Spinal cord (tissue), 10 donors: Measurements from ENCODE around the gene PKN2. TPM values are rescaled to one million over a fixed set of nuclear protein-coding genes. Genes with fewer than 3 reads are reported as not detected.
A peak's percentile ranks its signal among the peaks of the same experiment; 100 is the strongest.
"Not testable (repeated sequence)": the region's sequence is repeated elsewhere in the genome, so short reads cannot be mapped to it uniquely, and the experiment has no call there.

Source experiments
- DNase-seq, 6 donors: peaks; one replicate each; pipeline versions ENCODE4 v3.0.0 to v3.0.0-alpha.2; 2013 to 2015; ENCODE audit warnings: low spot score in 6 of 6, low read depth in 4 of 6
- H3K27ac ChIP-seq: one replicate; pipeline ENCODE4 v1.5.1; 2013; ENCODE audit warnings: low read depth, low read length, control low read depth
- H3K27me3 ChIP-seq: one replicate; pipeline ENCODE4 v1.6.1; 2013; ENCODE audit warnings: low read length; ENCODE audit not compliant: control insufficient read depth, insufficient read depth
- H3K36me3 ChIP-seq: one replicate; pipeline ENCODE4 v1.6.1; 2013; ENCODE audit warnings: low read length; ENCODE audit not compliant: control insufficient read depth, insufficient read depth
- H3K4me1 ChIP-seq: one replicate; pipeline ENCODE4 v1.6.1; 2013; ENCODE audit warnings: low read length; ENCODE audit not compliant: control insufficient read depth, insufficient read depth
- H3K4me3 ChIP-seq: one replicate; pipeline ENCODE4 v1.5.1; 2013; ENCODE audit warnings: low read depth, low read length, control low read depth
- H3K9me3 ChIP-seq: one replicate; pipeline ENCODE4 v1.6.1; 2013; ENCODE audit warnings: low read length; ENCODE audit not compliant: control insufficient read depth, insufficient read depth
- whole genome bisulfite sequencing: methylation state at CpG from one replicate; pipeline ENCODE4 v1.1.5; 2013; ENCODE audit warnings: missing lambda C conversion rate; ENCODE audit not compliant: insufficient coverage; 5-methylcytosine and 5-hydroxymethylcytosine counted together
- polyA plus RNA-seq, 2 donors: library from polyadenylated mRNA; unstranded; fragments of 120-200 nt; gene quantifications; one replicate each; pipeline ENCODE4 v1.2.1, GENCODE V29; 2013; ENCODE audit not compliant: insufficient read length in 2 of 2
- total RNA-seq, 2 donors: library from RNA; depleted of rRNA in 1 of 2; stranded (reverse); fragments of 120-200 nt in 1 of 2; fragments of >200 nt in 1 of 2; gene quantifications; one replicate each; pipeline versions ENCODE4 v1.2.3 to v1.2.4, GENCODE V29; 2013 to 2014
- donor health status: healthy.

Gene PKN2
- total and polyA plus RNA-seq, 4 donors = 31.8 to 54.8 (median 39.7) TPM

- peak in 2 of 6 donors; percentile 11 to 21 for DNase-seq
- Histone ChIP-seq H3K4me1 (no peaks in the 10 kb centered on the region), H3K27me3 (no peaks in the 10 kb centered on the region), H3K4me3 (no peak overlapping the region), H3K9me3 (no peaks in the 10 kb centered on the region), H3K27ac (no peak overlapping the region), H3K36me3 (peaks cover 5% of the 10 kb centered on the region)
- 84% methylated on average over 3 of the region's 5 CpGs for WGBS
Observed at GRCh38 chr1:88800382-88801051, 116.4 kb downstream of the PKN2 start.

GRCh38 chr1:88801575-88802208 is 117.6 kb downstream of the PKN2 start:
- Histone ChIP-seq H3K4me1 (no peaks in the 10 kb centered on the region), H3K9me3 (no peaks in the 10 kb centered on the region), H3K27me3 (no peaks in the 10 kb centered on the region), H3K4me3 (no peak overlapping the region), H3K36me3 (peaks cover 13% of the 10 kb centered on the region), H3K27ac (no peak overlapping the region)
- 99% methylated on average over 7 of the region's 9 CpGs for WGBS
- no peak for DNase-seq

- Histone ChIP-seq H3K9me3 (no peaks in the 10 kb centered on the region), H3K27ac (no peak overlapping the region), H3K27me3 (no peaks in the 10 kb centered on the region), H3K4me3 (no peak overlapping the region), H3K36me3 (peaks cover 13% of the 10 kb centered on the region), H3K4me1 (no peaks in the 10 kb centered on the region)
- 87% methylated on average over 3 of the region's 7 CpGs for WGBS
- DNase-seq = no peak
Observed at GRCh38 chr1:88802404-88802803, 118.3 kb downstream of the PKN2 start.

- no CpG with 5 or more reads among the region's 2 CpGs for WGBS
- DNase-seq = no peak
- H3K27ac ChIP-seq = no peak overlapping the region
- H3K4me1 ChIP-seq = no peaks in the 10 kb centered on the region
- no peak overlapping the region for H3K4me3 ChIP-seq
- H3K9me3 ChIP-seq = no peaks in the 10 kb centered on the region
- H3K36me3 ChIP-seq = peaks cover 13% of the 10 kb centered on the region
- H3K27me3 ChIP-seq = no peaks in the 10 kb centered on the region
Observed at GRCh38 chr1:88802950-88803349, 118.9 kb downstream of the PKN2 start.

- Histone ChIP-seq H3K4me3 (no peak overlapping the region), H3K4me1 (no peaks in the 10 kb centered on the region), H3K36me3 (peaks cover 13% of the 10 kb centered on the region), H3K9me3 (no peaks in the 10 kb centered on the region), H3K27ac (no peak overlapping the region), H3K27me3 (no peaks in the 10 kb centered on the region)
- DNase-seq = no peak
- WGBS = no CpG with 5 or more reads among the region's 5 CpGs
Observed at GRCh38 chr1:88803444-88803843, 119.4 kb downstream of the PKN2 start.

- Histone ChIP-seq H3K9me3 (no peaks in the 10 kb centered on the region), H3K4me3 (no peak overlapping the region), H3K36me3 (peaks cover 4% of the 10 kb centered on the region)
Observed at GRCh38 chr1:88812366-88812765, 128.3 kb downstream of the PKN2 start.

GRCh38 chr1:88813471-88813870 is 129.4 kb downstream of the PKN2 start:
- no CpG with 5 or more reads among the region's 1 CpG for WGBS

More at GRCh38 chr1:88812366-88812765, 128.3 kb downstream of the PKN2 start:
- Histone ChIP-seq H3K27me3 (no peaks in the 10 kb centered on the region), H3K27ac (no peak overlapping the region), H3K4me1 (no peaks in the 10 kb centered on the region)
- no peak for DNase-seq

GRCh38 chr1:88819642-88820041 is 135.6 kb downstream of the PKN2 start:
- H3K4me1 ChIP-seq, H3K27ac ChIP-seq, DNase-seq, H3K27me3 ChIP-seq, H3K4me3 ChIP-seq, H3K9me3 ChIP-seq: not testable (repeated sequence)
- H3K36me3 ChIP-seq = peaks cover 11% of the 10 kb centered on the region
- WGBS = no CpG with 5 or more reads among the region's 3 CpGs

More at GRCh38 chr1:88813471-88813870, 129.4 kb downstream of the PKN2 start:
- no peaks in the 10 kb centered on the region for H3K27me3 ChIP-seq
- H3K27ac ChIP-seq = no peak overlapping the region
- H3K4me1 ChIP-seq = no peaks in the 10 kb centered on the region
- peaks cover 6% of the 10 kb centered on the region for H3K36me3 ChIP-seq
- DNase-seq = no peak
- H3K9me3 ChIP-seq = no peaks in the 10 kb centered on the region
- no peak overlapping the region for H3K4me3 ChIP-seq

GRCh38 chr1:88825721-88826120 is 141.6 kb downstream of the PKN2 start:
- Histone ChIP-seq H3K27ac (no peak overlapping the region), H3K27me3 (no peaks in the 10 kb centered on the region), H3K4me1 (no peaks in the 10 kb centered on the region), H3K9me3 (no peaks in the 10 kb centered on the region), H3K36me3 (peaks cover 11% of the 10 kb centered on the region), H3K4me3 (no peak overlapping the region)
- 89% methylated on average over 2 of the region's 2 CpGs for WGBS
- no peak for DNase-seq

- peaks cover 4% of the 10 kb centered on the region for H3K36me3 ChIP-seq
- no peak overlapping the region for H3K4me3 ChIP-seq
- no CpG with 5 or more reads among the region's 1 CpG for WGBS
- no peaks in the 10 kb centered on the region for H3K9me3 ChIP-seq
- no peak overlapping the region for H3K27ac ChIP-seq
- H3K4me1 ChIP-seq = peaks cover 2% of the 10 kb centered on the region
- no peaks in the 10 kb centered on the region for H3K27me3 ChIP-seq
- peak in 2 of 6 donors; percentile 10 to 38 for DNase-seq
Observed at GRCh38 chr1:88847643-88848042, 163.6 kb downstream of the PKN2 start.
